ENCODE data around the gene TNNT1. TPM values are rescaled to one million over a fixed set of nuclear protein-coding genes. Genes with fewer than 3 reads are reported as not detected.
"Not testable (repeated sequence)": the region's sequence is repeated elsewhere in the genome, so short reads cannot be mapped to it uniquely, and the experiment has no call there.

Gene TNNT1
- total RNA-seq, 4 donors from 2014 or later = not detected

- Histone ChIP-seq H3K36me3 (no peaks in the 10 kb centered on the region), H3K4me1 (peaks cover 0 to 12% (median 3%) of the 10 kb centered on the region in 4 donors), H3K27ac (no peak within 1 kb of the TSS), H3K4me3 (no peak within 1 kb of the TSS), H3K9me3 (peaks cover 0 to 6% (median 0%) of the 10 kb centered on the region in 4 donors), H3K27me3 (peaks cover 0 to 29% of the 10 kb centered on the region in 2 donors)
- TF ChIP-seq CTCF (IDR thresholded peaks at IDR 0.05) (no peak), POLR2A (IDR thresholded peaks at IDR 0.05) (no peak)
- no peak for DNase-seq
Measured at GRCh38 chr19:55157064-55157908, 8.3 kb upstream of the TNNT1 start, which contains the start of gene TNNI3. TSS of gene TNNI3 (minus strand) at chr19:55157732. CDS start at chr19:55157589, 143 bp downstream.

GRCh38 chr19:55156202-55157063 is 7.4 kb upstream of the TNNT1 start:
- peaks cover 0 to 21% of the 10 kb centered on the region in 2 donors for H3K27me3 ChIP-seq
- peak overlapping the region in 2 of 4 donors; percentile 8 to 24 for H3K4me3 ChIP-seq
- DNase-seq = peak in 2 of 3 donors; percentile 68 to 82

DNA sequence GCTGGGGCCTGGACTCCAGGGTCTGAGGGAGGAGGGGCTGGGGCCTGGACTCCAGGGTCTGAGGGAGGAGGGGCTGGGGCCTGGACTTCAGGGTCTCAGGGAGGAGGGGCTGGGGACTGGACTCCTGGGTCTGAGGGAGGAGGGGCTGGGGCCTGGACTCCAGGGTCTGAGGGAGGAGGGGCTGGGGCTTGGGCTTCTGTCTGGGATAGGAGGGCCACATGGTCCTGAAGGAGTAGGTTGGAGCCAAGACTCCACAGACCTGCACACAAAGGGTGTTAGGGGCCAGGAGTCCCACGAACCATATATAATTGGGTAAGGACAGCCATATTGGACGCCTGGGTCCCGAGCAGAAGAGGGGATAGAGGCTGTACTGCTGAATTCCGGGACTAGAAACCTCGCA is 6.8 kb upstream of the TNNT1 start:
- H3K4me1 ChIP-seq = peaks cover 0 to 12% (median 3%) of the 10 kb centered on the region in 4 donors
- not testable (repeated sequence) for DNase-seq, H3K9me3 ChIP-seq, H3K27ac ChIP-seq, H3K36me3 ChIP-seq
- peak overlapping the region in 1 of 4 donors; percentile 8 for H3K4me3 ChIP-seq
- peaks cover 0 to 14% of the 10 kb centered on the region in 2 donors for H3K27me3 ChIP-seq

More at GRCh38 chr19:55156202-55157063, 7.4 kb upstream of the TNNT1 start:
- peaks cover 0 to 6% (median 0%) of the 10 kb centered on the region in 4 donors for H3K9me3 ChIP-seq
- no peaks in the 10 kb centered on the region for H3K36me3 ChIP-seq
- peaks cover 0 to 12% (median 3%) of the 10 kb centered on the region in 4 donors for H3K4me1 ChIP-seq
- TF ChIP-seq CTCF (IDR thresholded peaks at IDR 0.05) = no peak
- TF ChIP-seq POLR2A (IDR thresholded peaks at IDR 0.05) = no peak
- no peak overlapping the region for H3K27ac ChIP-seq

DNA sequence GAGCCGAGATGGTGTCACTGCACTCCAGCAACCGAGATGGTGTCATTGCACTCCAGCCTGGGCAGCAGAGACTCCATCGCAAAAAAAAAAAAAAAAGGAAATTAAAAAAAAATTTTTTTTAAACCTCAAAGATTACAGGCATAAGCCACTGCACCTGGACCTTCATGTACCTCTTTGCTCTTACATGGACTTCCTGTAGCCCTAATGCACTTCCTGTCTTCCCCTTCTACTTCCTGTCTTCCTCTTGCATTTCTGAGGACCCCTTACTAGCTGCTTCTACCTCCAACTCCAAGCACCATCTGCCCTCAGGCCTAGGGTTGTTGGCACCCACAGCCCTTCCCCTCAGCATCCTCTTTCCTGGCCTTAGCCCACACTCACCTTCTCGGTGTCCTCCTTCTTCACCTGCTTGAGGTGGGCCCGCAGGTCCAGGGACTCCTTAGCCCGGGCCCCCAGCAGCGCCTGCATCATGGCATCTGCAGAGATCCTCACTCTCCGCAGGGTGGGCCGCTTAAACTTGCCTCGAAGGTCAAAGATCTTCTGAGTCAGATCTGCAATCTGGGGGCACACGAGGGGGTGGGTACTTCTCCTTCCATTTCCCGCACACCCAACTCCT is 4.8 kb upstream of the TNNT1 start:
- Histone ChIP-seq H3K36me3 (no peaks in the 10 kb centered on the region), H3K4me3 (no peak overlapping the region), H3K27me3 (peaks cover 0 to 14% of the 10 kb centered on the region in 2 donors), H3K27ac (no peak overlapping the region), H3K4me1 (peaks cover 0 to 12% (median 3%) of the 10 kb centered on the region in 4 donors), H3K9me3 (no peaks in the 10 kb centered on the region)
- no peak for TF ChIP-seq CTCF (IDR thresholded peaks at IDR 0.05)
- no peak for TF ChIP-seq POLR2A (IDR thresholded peaks at IDR 0.05)
- no peak for DNase-seq

GRCh38 chr19:55152017-55152416 is 3.0 kb upstream of the TNNT1 start:
- no peaks in the 10 kb centered on the region for H3K9me3 ChIP-seq
- H3K27ac ChIP-seq = no peak overlapping the region

More at GRCh38 chr19:55152017-55152416, 3.0 kb upstream of the TNNT1 start:
- H3K27me3 ChIP-seq = peaks cover 0 to 8% of the 10 kb centered on the region in 2 donors
- no peak overlapping the region for H3K4me3 ChIP-seq
- no peak for DNase-seq
- peaks cover 0 to 12% (median 3%) of the 10 kb centered on the region in 4 donors for H3K4me1 ChIP-seq
- TF ChIP-seq POLR2A (IDR thresholded peaks at IDR 0.05) (no peak), CTCF (IDR thresholded peaks at IDR 0.05) (no peak)
- H3K36me3 ChIP-seq = no peaks in the 10 kb centered on the region

Measured in Peyer's patch (tissue), 4 donors.